COLO668 (cell line): ENCODE measurements around the gene SPINK7.
"Not testable (repeated sequence)": the region's sequence is repeated elsewhere in the genome, so short reads cannot be mapped to it uniquely, and the experiment has no call there.

Experiments used
- DNase-seq: peaks from one replicate; lab custom pipeline; 2025; ENCODE audit not compliant: unreplicated experiment; lab: John Stamatoyannopoulos, UW

The SPINK7 gene

DNA sequence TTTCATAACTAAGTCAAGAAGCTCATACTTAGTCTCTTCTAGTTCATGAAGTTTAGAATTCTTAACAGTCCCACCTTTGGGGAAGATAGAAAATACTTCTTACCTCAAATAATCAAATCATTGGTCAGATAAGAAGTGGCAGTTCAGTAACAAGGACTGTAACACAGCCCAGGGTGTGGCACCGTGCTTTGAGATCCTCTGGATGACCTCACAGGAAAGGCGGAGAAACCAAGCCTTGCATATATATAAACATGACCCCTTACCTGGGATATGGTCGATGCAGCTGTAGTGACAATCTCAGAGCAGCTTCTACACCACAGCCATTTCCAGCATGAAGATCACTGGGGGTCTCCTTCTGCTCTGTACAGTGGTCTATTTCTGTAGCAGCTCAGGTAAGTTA, at the start of gene SPINK7:
Gene SPINK7 (plus strand): TSS at position 271 of the 400 bp plus-strand sequence. CDS start 61 bp downstream, at position 332.
- DNase-seq = no peak

DNA sequence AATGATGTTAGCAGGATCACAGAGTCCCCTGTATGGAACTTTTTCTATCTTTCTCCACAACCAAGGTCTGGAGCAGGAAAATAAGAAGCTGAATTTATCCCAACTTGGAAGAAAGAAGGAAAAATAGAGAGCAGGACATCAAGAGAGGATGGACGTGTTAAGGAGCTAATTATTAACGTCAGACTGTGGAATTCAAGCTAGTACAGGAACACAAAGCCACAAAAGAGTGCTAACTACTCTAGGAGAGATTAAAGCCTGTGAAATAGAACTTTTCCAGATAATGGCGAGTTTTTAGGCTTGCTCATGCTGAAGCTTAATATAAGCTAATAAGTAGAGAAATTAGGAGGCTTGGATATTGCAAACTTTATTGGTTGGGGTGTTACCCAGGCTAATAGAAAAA, 44.3 kb upstream of the SPINK7 start:
- DNase-seq = no peak

DNA sequence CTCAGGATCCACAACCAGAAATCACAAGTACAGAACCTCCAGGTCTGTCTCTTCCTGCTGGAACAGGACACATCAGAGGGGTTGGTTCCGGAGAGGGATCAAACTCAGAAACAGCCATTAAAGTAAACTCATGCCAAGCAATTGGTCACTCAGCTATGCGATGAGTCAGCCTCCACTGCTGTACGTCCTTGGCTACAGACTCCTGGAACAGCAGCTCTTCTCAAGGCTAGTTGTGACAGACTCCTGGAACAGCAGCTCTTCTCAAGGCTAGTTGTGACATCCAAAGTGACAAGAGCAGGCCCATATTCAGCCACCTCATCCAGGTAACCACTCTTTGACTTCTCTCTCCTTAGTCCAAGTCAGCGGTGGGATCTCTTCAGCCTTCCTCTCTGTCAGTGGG, 43.7 kb upstream of the SPINK7 start, which contains the start of gene SPINK13:
Gene SPINK13 (plus strand): TSS at position 229 of the 400 bp plus-strand sequence. CDS start 1,279 bp downstream, outside the sequence.
- DNase-seq = no peak

DNA sequence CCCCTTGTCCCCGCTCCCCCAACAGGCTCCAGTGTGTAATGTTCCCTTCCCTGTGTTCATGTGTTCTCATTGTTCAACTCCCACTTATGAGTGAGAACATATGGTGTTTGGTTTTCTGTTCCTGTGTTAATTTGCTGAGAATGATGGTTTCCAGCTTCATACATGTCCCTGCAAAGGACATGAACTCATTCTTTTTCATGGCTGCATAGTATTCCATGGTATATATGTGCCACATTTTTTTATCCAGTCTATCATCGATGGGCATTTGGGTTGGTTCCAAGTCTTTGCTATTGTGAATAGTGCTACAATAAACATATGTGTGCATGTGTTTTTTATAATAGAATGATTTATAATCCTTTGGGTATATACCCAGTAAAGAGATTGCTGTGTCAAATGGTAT, 37.1 kb upstream of the SPINK7 start:
- not testable (repeated sequence) for DNase-seq

DNA sequence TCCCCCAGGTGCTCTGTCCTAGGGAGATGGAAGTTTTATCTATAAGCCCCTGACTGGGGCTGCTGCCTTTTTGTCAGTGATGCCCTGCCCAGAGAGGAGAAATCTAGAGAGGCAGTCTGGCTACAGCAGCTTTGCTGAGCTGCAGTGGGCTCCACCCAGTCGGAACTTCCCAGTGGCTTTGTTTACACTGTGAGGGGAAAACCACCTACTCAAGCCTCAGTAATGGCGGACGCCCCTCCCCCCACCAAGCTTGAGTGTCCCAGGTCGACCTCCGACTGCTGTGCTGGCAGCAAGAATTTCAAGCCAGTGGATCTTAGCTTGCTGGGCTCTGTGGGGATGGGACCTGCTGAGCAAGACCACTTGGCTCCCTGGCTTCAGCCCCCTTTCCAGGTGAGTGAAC, 31.3 kb upstream of the SPINK7 start:
- DNase-seq = not testable (repeated sequence)

DNA sequence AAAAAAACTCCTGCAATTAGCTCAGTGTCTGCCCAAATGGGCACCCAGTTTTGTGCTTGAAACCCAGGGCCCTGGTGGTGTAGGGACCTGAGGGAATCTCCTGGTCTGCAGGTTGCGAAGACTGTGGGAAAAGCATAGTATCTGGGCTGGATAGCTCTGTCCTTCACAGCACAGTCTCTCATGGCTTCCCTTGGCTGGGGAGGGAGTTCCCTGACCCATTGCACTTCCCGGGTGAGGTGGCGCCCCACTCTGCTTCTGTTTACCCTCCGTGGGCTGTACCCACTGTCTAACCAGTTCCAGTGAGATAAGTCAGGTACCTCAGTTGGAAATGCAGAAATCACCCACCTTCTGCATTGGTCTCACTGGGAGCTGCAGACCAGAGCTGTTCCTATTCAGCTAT, 30.9 kb upstream of the SPINK7 start:
- not testable (repeated sequence) for DNase-seq

DNA sequence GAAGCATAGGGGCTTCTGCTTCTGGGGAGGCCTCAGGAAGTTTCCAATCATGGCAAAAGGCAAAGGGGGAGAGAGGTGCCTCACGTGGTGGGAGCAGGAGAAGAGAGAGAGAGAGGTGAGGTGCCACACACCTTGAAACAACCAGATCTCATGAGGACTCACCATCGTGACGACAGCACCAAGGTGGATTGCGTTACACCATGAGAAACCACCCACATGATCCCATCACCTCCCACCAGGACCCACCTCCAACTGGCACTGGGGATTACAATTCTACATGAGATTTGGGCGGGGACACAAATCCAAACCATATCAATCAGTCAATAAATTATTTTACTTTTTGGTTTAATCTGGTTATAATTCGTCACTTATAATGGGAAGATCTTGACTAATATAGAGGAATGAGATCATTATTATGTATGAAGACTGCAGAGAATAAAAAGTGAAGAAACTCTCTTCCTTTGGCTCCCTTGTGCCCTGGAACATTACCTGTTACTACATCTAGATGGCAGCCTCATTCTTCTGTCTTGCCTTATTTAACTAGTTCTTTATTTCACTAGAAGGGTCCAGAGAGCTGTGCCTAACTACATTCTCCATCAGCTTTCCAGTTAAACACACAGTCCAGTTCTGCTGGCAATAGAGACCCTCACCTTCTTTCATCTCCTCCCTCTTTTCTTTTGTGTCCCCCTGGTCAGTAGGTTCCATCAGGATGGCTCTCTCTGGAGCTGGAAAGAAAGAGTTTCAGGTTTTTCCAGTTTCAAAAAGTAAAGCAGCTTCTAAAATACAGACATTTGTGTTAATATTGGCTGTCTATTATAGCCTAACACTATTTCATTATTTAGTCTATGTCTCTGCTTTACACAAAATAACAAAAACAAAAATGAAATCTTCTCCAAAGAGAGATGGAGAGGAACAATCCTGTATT, 21.7 kb upstream of the SPINK7 start:
- DNase-seq = no peak

DNA sequence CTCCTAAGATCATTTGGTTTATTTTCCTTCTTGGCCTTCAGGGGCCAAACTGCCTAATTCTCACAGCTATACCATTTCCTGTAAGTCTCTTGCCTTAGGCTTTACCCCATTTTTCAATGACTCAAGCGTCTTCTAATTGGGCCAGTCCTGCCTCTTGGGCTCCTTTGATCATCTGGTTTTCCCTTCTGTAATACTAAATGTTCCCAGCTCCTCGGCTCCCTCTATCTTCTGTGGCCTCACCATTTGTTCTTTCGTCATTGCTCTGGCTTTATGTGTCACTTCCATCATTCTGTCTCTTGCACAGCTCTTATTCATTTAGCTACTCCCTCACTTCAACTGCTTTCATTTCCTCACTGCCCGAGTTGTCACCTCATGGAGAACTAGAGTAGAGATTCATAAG, 14.5 kb upstream of the SPINK7 start:
- no peak for DNase-seq

DNA sequence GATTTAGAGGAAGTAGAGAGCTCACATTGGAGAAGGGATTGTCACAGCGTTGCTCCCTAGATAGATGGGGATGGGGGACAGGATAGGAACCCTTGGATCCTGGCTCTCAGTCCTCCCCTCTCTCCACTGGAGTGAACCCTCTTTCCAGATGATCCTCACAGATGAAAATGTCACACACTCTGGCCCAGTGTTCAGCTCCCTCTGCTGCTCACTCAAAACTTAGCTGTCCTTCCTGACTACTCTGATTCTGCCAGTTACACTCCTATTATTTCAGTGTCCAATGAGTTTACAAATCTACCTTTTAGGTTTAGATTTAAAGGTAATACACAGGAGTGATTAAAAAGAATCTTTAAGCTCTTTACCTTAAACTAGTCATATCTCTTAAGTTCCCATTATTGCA, 5.8 kb upstream of the SPINK7 start:
- DNase-seq = no peak

DNA sequence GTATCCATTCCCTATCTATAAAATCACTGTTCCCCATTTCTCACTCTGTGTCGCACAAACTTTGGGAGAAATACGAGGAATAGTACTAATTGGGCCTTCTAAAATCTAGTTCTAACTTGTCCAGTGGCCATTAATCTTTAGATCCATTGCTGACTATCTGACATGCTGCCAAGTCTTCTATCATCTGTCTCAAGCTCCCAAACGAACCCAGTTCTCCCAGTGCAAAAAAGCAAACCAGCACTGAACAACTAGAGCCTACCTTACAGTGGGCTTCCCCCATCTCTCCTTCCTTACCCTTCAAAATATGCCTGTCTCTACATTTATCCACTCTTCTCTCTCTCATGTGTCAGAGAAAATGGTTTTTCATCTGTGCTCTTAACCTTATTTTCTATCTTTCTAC, 3.2 kb upstream of the SPINK7 start:
- no peak for DNase-seq

DNA sequence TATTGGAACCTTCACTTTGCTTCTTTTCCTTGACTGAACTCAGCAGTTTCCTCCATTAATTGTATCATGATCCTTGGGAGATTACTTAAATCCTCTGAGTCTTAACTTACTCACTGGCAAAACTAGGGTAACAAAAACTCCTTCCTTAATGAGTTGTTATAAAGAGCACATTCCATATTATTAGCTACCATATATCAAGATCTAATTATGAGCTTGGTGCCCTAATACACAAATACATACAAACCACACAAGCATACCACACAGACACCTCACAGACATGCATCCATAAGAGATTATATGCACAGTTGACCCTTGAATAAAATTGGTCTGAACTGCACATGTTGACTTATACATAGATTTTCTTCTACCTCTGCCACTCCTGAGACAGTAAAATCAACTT, 2.5 kb upstream of the SPINK7 start:
- no peak for DNase-seq

DNA sequence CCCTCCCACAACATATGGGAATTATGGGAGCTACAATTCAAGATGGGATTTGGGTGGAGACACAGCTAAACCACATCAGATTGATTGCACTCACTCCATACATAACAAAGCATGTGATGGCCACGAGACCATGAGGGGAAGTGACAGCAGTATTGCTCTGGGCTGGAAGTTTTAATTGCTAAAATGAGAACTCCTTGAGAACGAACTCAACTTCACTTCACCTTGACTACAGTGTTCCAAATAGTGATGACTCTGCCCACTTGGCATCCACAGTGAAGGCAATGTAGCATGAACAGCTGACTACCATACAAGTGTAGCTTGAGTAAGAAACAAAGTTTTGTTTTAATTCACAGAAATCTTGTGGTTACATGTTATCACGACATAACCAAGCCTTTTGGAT, 739 bp upstream of the SPINK7 start:
- no peak for DNase-seq

DNA sequence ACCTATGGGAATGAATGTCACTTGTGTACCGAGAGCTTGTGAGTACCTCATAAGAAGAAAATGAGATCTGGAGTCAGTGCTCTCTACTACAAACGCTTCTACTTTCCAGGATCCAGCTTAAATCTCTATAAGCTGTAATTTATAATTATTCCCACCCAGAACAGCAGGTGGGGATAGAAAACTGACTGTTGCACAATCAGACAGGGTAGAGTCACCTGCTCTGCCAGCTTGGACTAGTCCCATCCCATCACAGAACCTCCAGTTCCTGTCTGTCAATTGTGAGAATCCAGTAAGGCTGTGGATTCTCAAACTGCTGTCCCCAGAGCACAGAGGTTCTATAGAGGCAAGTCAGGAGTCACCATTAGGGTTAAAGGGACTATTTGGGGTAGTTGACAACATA, 2.0 kb downstream of the SPINK7 start:
- no peak for DNase-seq

DNA sequence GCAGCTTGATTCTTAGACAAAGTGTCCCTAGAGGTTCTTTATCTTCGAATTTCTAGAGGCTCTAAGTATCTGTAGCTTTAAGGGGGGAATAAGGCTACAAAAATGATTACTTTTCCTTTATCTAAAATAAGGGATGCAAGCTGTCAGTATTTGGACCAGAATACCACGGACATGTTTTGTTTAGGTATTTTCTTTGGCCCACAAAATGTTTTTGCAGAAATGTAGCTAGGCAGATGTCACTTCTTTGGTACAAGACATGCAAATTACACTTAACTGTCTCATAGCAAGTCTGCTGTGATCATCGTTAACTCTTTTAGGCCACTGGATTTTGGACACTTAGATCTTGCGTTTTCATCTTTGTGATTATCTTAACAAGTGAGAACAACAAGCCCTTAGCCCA, 2.5 kb downstream of the SPINK7 start:
- DNase-seq = no peak

DNA sequence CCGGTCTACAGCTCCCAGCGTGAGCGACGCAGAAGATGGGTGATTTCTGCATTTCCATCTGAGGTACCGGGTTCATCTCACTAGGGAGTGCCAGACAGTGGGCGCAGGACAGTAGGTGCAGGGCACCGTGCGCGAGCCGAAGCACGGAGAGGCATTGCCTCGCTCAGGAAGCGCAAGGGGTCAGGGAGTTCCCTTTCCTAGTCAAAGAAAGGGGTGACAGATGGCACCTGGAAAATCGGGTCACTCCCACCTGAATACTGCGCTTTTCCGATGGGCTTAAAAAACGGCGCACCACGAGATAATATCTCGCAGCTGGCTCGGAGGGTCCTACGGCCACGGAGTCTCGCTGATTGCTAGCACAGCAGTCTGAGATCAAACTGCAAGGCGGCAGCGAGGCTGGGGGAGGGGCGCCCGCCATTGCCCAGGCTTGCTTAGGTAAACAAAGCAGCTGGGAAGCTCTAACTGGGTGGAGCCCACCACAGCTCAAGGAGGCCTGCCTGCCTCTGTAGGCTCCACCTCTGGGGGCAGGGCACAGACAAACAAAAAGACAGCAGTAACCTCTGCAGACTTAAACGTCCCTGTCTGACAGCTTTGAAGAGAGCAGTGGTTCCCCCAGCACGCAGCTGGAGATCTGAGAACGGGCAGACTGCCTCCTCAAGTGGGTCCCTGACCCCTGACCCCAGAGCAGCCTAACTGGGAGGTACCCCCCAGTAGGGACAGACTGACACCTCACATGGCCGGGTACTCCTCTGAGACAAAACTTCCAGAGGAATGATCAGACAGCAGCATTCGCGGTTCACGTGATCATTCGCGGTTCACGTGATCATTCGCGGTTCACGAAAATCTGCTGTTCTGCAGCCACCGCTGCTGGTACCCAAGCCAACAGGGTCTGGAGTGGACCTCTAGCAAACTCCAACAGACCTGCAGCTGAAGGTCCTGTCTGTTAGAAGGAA, 8.1 kb downstream of the SPINK7 start:
- not testable (repeated sequence) for DNase-seq

DNA sequence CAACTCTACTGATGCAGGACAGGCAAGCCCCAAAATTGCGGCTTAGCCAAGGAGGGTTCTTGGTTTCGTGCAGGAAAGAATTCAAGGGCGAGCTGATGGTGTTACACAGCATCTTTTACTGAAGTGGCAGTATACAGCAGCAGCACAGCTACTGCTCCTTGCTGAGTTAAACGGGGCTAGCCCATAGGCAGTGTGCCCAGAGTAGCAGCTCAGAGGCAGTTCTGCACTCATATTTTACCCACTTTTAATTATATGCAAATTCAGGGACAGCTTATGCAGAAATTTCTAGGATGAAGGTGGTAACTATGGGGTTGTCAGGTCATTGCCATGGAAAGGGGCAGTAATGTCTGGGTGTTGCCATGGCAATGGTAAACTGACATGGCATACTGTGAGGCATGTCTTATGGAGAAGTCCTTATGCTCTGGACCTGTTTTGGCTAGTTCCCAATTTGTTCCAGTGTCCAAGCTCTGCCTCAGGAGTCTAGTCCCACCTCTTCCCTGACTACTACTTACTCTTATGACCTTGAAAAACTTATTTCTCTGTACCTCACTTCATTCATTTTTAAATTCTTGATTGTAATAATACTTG, 21.1 kb downstream of the SPINK7 start:
- DNase-seq = no peak

DNA sequence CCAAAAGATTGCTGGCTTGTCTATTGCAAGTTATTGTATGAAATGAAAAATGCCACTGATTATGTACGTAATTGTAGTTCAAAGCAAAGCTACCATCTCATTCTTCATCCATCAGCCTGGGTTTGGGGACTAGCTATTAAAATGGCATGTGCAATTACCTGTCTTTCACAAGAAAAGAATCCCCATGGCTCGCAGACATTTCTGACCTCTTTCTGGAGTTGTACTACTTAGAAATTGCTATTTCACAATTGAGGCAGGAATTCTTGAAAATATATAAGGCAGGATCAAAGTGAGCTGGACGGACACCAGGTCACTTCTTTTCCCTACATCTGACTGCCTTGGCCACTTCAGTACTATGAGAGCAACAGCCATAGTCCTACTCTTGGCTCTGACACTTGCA, 23.0 kb downstream of the SPINK7 start, which contains the start of gene SPINK9:
Gene SPINK9 (plus strand): TSS at position 301 of the 400 bp plus-strand sequence. CDS start 55 bp downstream, at position 356.
- DNase-seq = no peak

DNA sequence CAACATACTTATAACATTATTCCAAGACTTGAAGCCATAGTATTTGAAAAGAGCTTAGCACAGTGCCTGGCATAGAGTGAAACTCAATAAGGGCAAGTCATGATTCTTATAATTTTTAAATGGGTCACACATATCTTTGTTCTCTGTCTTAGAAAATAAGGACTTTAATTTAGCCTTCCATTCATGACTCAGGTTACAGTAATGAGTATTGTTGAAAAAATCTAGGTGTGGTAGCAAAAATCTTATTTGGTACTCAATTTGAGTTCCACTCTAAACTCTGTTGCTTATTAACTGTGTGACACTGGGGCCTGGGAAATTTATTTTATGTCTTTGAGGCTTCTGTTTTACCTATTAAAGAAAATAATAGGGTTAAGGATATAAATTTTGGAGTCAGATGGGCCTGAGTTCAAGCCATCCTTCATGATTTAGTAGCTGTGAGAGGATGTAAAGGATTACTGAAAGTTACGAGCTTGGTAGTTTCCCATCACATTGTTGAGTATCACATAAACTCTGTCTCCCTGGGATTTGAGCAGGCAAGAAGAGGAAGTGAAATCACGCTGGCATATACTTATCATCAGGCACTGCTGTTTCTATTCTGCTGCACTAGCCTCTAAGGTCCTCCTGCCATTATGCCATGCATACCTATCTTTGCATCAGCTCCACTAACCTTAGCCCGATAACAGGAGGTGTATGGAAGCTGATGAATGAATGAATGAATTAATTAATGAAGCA, 24.6 kb downstream of the SPINK7 start:
- DNase-seq = no peak

DNA sequence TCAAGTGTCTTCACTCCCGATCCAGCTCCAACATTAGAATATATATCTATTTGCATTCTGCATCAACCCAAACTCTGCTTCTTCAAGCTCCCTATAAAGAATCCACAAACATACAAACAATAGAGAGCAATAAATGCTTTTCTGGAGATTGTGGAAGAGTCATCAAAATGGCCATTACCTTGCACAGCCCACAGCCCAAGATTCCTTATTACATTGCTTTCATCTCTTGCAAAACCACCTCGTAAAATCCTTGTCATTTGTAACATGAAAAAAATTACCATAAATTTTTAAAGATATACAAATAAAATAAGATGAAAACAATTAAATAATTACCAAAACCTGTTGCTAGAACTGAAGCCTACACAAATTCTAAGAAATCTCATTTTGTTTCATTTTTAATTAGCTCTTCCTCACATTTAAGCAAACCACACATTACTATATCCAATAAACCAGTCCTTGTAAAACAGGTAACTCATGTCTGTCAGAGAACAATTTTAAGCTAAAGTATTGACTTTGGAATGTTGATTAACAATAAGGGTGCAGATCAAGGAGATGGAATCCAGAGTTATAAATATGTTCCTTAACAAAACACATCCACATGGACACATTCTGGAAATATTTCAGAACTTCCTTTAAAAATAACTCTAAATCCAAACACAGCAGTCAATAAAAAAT, 30.3 kb downstream of the SPINK7 start:
- DNase-seq = no peak

DNA sequence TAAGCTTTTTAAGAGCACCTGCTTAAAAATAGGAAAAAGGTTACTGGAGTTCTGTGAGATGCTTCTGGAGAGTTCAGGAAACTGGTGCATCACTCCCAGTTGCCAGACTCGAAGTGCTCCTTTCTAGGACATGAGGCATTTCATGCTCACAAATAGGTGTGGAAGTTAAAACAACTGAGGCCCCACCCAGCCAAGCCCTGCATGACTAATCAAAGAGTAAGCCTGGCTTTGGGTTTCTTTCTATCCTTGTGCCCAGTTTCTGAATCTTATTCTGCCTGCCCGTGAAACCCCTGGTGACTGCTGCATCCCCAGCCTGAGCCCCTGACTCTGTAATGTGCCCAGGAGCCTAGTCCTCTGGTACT, 30.8 kb downstream of the SPINK7 start:
- DNase-seq = no peak
